H1 (cell line): Measurements from ENCODE around the gene KRTAP9-1. TPM values are rescaled to one million over a fixed set of nuclear protein-coding genes. Genes with fewer than 3 reads are reported as not detected.

Experiments
- CTCF ChIA-PET: fragments of 300-600 bp; sonication (Branson Sonifier 250); formaldehyde crosslinking; loops from one replicate; lab custom pipeline; 2021; ENCODE audit not compliant: partially characterized antibody; lab: Charles Lee
- POLR2A ChIA-PET: fragments of 300-600 bp; sonication (Branson Sonifier 250); formaldehyde crosslinking; loops from one replicate; lab custom pipeline; 2021; ENCODE audit warnings: inconsistent platforms; ENCODE audit not compliant: partially characterized antibody; lab: Charles Lee
- DNase-seq, 2 experiments: peaks; one replicate each; pipeline versions ENCODE4 v3.0.0 to v3.0.0-alpha.2; 2010 to 2022; ENCODE audit warnings: low spot score in 2 of 2, low read depth in 1 of 2, mixed read lengths in 1 of 2
- FAIRE-seq: peaks from 2 replicates; lab custom pipeline; 2011; peaks lifted over from hg19 to GRCh38; lab: Jason Lieb, UNC
- H2AFZ ChIP-seq: 2 replicates; pipeline ENCODE4 v1.8.1; 2012; ENCODE audit warnings: low read length, inconsistent platforms
- H2AK5ac ChIP-seq: 2 replicates; pipeline ENCODE4 v1.6.1; 2013; ENCODE audit warnings: low read depth, low read length
- H2BK120ac ChIP-seq: replicated peaks from 2 replicates; pipeline ENCODE3; 2013; ENCODE audit warnings: low read depth, low read length, inconsistent platforms
- H2BK12ac ChIP-seq: 2 replicates; pipeline ENCODE4 v1.6.1; 2013; ENCODE audit warnings: low read depth, low read length
- H2BK15ac ChIP-seq: 2 replicates; pipeline ENCODE4 v1.6.1; 2013; ENCODE audit warnings: low read length
- H2BK20ac ChIP-seq: 2 replicates; pipeline ENCODE4 v1.6.1; 2013; ENCODE audit warnings: low read length
- H2BK5ac ChIP-seq: 2 replicates; pipeline ENCODE4 v1.6.1; 2013; ENCODE audit warnings: low read depth, low read length
- H3K14ac ChIP-seq: 2 replicates; pipeline ENCODE4 v1.6.1; 2013; ENCODE audit warnings: inconsistent platforms; ENCODE audit not compliant: insufficient read length
- H3K18ac ChIP-seq: 2 replicates; pipeline ENCODE4 v1.6.1; 2013; ENCODE audit warnings: low read length; ENCODE audit errors: extremely low read depth
- H3K23ac ChIP-seq: 2 replicates; pipeline ENCODE4 v1.6.1; 2013; ENCODE audit warnings: inconsistent platforms; ENCODE audit not compliant: insufficient read length
- H3K23me2 ChIP-seq: 2 replicates; pipeline ENCODE4 v1.6.1; 2013; ENCODE audit warnings: low read depth, low read length
- H3K27ac ChIP-seq: 2 replicates; pipeline ENCODE4 v1.6.1; 2011; ENCODE audit warnings: low read depth, low read length, inconsistent platforms
- H3K27me3 ChIP-seq, 4 experiments: replicated peaks in 1 of 4; 1 replicate in 1 of 4; 2 replicates in 3 of 4; pipeline versions ENCODE4 v1.6.1 to v1.8.1; 2011 to 2013; ENCODE audit warnings: low read length in 3 of 4, mild to moderate bottlenecking in 3 of 4, inconsistent platforms in 2 of 4, mixed read lengths in 2 of 4, moderate library complexity in 1 of 4; ENCODE audit not compliant: control insufficient read depth in 3 of 4, insufficient read depth in 3 of 4; ENCODE audit errors: extremely low read depth in 1 of 4
- H3K36me3 ChIP-seq, 4 experiments: 2 replicates each; pipeline versions ENCODE4 v1.6.1 to v1.8.1; 2011 to 2013; ENCODE audit warnings: mild to moderate bottlenecking in 4 of 4, low read length in 3 of 4, moderate library complexity in 2 of 4, control low read depth in 1 of 4, inconsistent platforms in 1 of 4; ENCODE audit not compliant: insufficient read depth in 4 of 4, control insufficient read depth in 2 of 4
- H3K4ac ChIP-seq: replicated peaks from 2 replicates; pipeline ENCODE3; 2013; ENCODE audit warnings: low read length, low read depth, mixed read lengths, inconsistent platforms; ENCODE audit not compliant: insufficient read length
- H3K4me1 ChIP-seq, 4 experiments: replicated peaks in 1 of 4; 1 replicate in 1 of 4; 2 replicates in 3 of 4; pipeline versions ENCODE4 v1.6.1 to v1.8.1; 2011 to 2013; ENCODE audit warnings: low read length in 3 of 4, inconsistent platforms in 2 of 4, mixed read lengths in 1 of 4; ENCODE audit not compliant: insufficient read depth in 4 of 4, control insufficient read depth in 3 of 4
- H3K4me2 ChIP-seq, 2 experiments: 2 replicates each; pipeline versions ENCODE4 v1.6.1 to v1.8.1; 2011 to 2013; ENCODE audit warnings: low read depth in 2 of 2, low read length in 2 of 2, control low read depth in 1 of 2, inconsistent platforms in 1 of 2, mild to moderate bottlenecking in 1 of 2; ENCODE audit not compliant: insufficient read depth in 1 of 2
- H3K4me3 ChIP-seq, 4 experiments: fragments of 200-600, 300-600 bp in 1 of 4; sonication (generic), shearing (Covaris generic), sonication (Bioruptor Twin) in 1 of 4; 2 replicates each; pipeline versions ENCODE4 v1.5.1 to v1.8.1; 2011 to 2016; ENCODE audit warnings: low read length in 4 of 4, low read depth in 3 of 4, control low read depth in 2 of 4, inconsistent platforms in 2 of 4, mild to moderate bottlenecking in 2 of 4, mixed read lengths in 1 of 4, moderate library complexity in 1 of 4; ENCODE audit not compliant: insufficient read depth in 2 of 4; ENCODE audit errors: extremely low read depth in 1 of 4
- H3K56ac ChIP-seq: replicated peaks from 2 replicates; pipeline ENCODE3; 2013; ENCODE audit warnings: low read depth, mild to moderate bottlenecking, mixed read lengths, low read length, inconsistent platforms; ENCODE audit not compliant: insufficient read length
- H3K79me1 ChIP-seq: 2 replicates; pipeline ENCODE4 v1.6.1; 2013; ENCODE audit warnings: low read depth, low read length, control low read depth
- H3K79me2 ChIP-seq, 2 experiments: 2 replicates each; pipeline versions ENCODE4 v1.6.1 to v1.8.1; 2012 to 2013; ENCODE audit warnings: low read length in 2 of 2, mild to moderate bottlenecking in 2 of 2, inconsistent platforms in 1 of 2; ENCODE audit not compliant: insufficient read depth in 2 of 2, control insufficient read depth in 1 of 2
- H3K9ac ChIP-seq, 4 experiments: replicated peaks in 1 of 4; 1 replicate in 1 of 4; 2 replicates in 3 of 4; pipeline versions ENCODE4 v1.6.1 to v1.8.1; 2011 to 2013; ENCODE audit warnings: low read depth in 3 of 4, low read length in 3 of 4, control low read depth in 2 of 4, mild to moderate bottlenecking in 2 of 4, moderate library complexity in 2 of 4, inconsistent platforms in 1 of 4; ENCODE audit errors: extremely low read depth in 1 of 4
- H3K9me3 ChIP-seq, 2 experiments: 2 replicates each; pipeline versions ENCODE4 v1.6.1 to v1.8.1; 2012 to 2013; ENCODE audit warnings: mild to moderate bottlenecking in 2 of 2, moderate library complexity in 2 of 2, control low read depth in 1 of 2, inconsistent platforms in 1 of 2, low read depth in 1 of 2, low read length in 1 of 2, mixed read lengths in 1 of 2; ENCODE audit not compliant: insufficient read depth in 2 of 2
- H4K20me1 ChIP-seq, 2 experiments: replicated peaks in 1 of 2; 2 replicates each; pipeline versions ENCODE3 to v1.8.1; 2011 to 2013; ENCODE audit warnings: inconsistent platforms in 2 of 2, low read length in 2 of 2, mild to moderate bottlenecking in 1 of 2; ENCODE audit not compliant: insufficient read depth in 2 of 2, control insufficient read depth in 1 of 2
- H4K5ac ChIP-seq: 2 replicates; pipeline ENCODE4 v1.6.1; 2013; ENCODE audit warnings: low read length, low read depth, mixed read lengths, inconsistent platforms; ENCODE audit not compliant: insufficient read length
- H4K8ac ChIP-seq: 2 replicates; pipeline ENCODE4 v1.8.0; 2013; ENCODE audit warnings: mild to moderate bottlenecking, moderate library complexity, low read length, inconsistent platforms; ENCODE audit not compliant: insufficient read depth; ENCODE audit errors: extremely low read depth
- H4K91ac ChIP-seq: replicated peaks from 2 replicates; pipeline ENCODE3; 2013; ENCODE audit warnings: low read length, mixed read lengths, inconsistent platforms; ENCODE audit not compliant: insufficient read length
- ATF3 ChIP-seq: IDR thresholded peaks from 2 replicates; pipeline ENCODE4 v1.6.1; 2011; ENCODE audit warnings: low read depth, mild to moderate bottlenecking, low read length; ENCODE audit not compliant: insufficient read depth
- CREB1 ChIP-seq: IDR thresholded peaks from 2 replicates; pipeline ENCODE4 v1.6.1; 2012; ENCODE audit warnings: inconsistent platforms
- FOSL1 ChIP-seq: IDR thresholded peaks from 2 replicates; pipeline ENCODE4 v1.6.1; 2011; ENCODE audit warnings: mild to moderate bottlenecking, low read depth, low read length, moderate library complexity; ENCODE audit not compliant: insufficient read depth
- KDM4A ChIP-seq: IDR thresholded peaks from one replicate; pipeline ENCODE4 v1.7.1; 2012; ENCODE audit warnings: low read depth, mild to moderate bottlenecking, moderate library complexity, low read length, inconsistent platforms; ENCODE audit not compliant: severe bottlenecking
- RXRA ChIP-seq: IDR thresholded peaks from 2 replicates; pipeline ENCODE4 v1.6.1; 2011; ENCODE audit warnings: low read depth, mild to moderate bottlenecking, low read length, moderate library complexity; ENCODE audit not compliant: insufficient read depth
- WGBS, 2 experiments: shearing (Covaris generic) in 1 of 2; methylation state at CpG; one replicate each; pipeline versions ENCODE4 v1.1.6 to v1.1.7; 2013 to 2015; ENCODE audit warnings: low lambda C conversion rate in 2 of 2, mixed read lengths in 2 of 2, inconsistent platforms in 1 of 2, low coverage in 1 of 2, missing lambda C conversion rate in 1 of 2; ENCODE audit not compliant: insufficient replicate concordance in 2 of 2, insufficient coverage in 1 of 2, insufficient read length in 1 of 2; ENCODE audit errors: extremely low coverage in 1 of 2, missing lambda C conversion rate in 1 of 2; 5-methylcytosine and 5-hydroxymethylcytosine counted together
- polyA plus RNA-seq, 7 experiments: library from polyadenylated mRNA; depleted of rRNA in 3 of 7; stranded (reverse) in 5 of 7; unstranded in 2 of 7; fragments of >200 nt in 5 of 7; fragments of 200-250 nt in 2 of 7; gene quantifications; 1 replicate in 5 of 7; 2 replicates in 1 of 7; 4 replicates in 1 of 7; pipeline versions ENCODE4 v1.2.1 to v1.2.3, GENCODE V29; 2011 to 2013; ENCODE audit warnings: missing spikeins in 2 of 7, mixed read lengths in 2 of 7
- total RNA-seq: library from RNA; stranded (reverse); fragmentation: NEBNext Ultra II Directional; extraction: Animal tissue kit (Norgen Biotek cat#: 25700); gene quantifications from 2 replicates; pipeline ENCODE4 v1.2.1, GENCODE V29; 2021
- TF ChIP-seq, protein P1 (sequence below): IDR thresholded peaks from 2 replicates; pipeline ENCODE4 v1.6.1; 2012; ENCODE audit warnings: inconsistent platforms

KRTAP9-1 gene
- total and polyA plus RNA-seq, 2 of the 8 experiments (the other 6 are each of a cell fraction or from before 2014, with no cell fraction given) = not detected

DNA sequence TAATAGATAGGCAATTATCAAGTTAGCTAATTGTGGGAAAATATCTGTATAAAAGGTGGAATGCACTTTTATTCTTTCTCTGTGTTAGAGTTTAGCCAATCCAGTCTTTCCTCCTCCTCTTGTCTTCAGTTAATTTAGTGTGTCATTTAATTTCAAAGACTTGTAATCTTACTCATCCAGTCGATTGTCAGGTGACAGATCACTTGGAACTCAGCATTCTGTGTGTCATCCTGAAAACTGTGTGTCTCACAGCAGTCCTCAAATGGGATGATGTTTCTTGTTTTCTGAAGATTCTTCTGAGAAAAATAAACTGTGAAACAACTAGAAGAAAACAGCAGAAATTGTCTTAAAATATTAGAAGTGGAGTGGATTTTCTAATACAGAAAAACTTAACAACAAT lies 4.7 kb upstream of the KRTAP9-1 start:
- ChIA-PET POLR2A (no interaction called here), CTCF (interaction anchor here (0.8 kb wide), 1 partner anchor 180 kb away, joined by 3 read pairs; no protein-coding TSS in a partner anchor)
- Histone ChIP-seq H3K18ac (no peak overlapping the region), H3K23me2 (no peaks in the 10 kb centered on the region; the same call in 1 of the 2 replicates), H4K91ac (no peak overlapping the region), H4K5ac (no peak overlapping the region), H3K27ac (no peak overlapping the region), H3K79me2 (no peaks in the 10 kb centered on the region), H2AFZ (no peak overlapping the region), H3K4ac (no peak overlapping the region), H4K20me1 (no peaks in the 10 kb centered on the region), H2BK12ac (no peak overlapping the region), H3K9ac (no peak overlapping the region), H2AK5ac (no peak overlapping the region), H2BK15ac (no peak overlapping the region), H3K56ac (no peak overlapping the region), H3K23ac (no peak overlapping the region), H3K4me3 (no peak overlapping the region), H3K4me2 (no peak overlapping the region), H2BK5ac (no peak overlapping the region), H3K14ac (no peak overlapping the region), H3K36me3 (no peaks in the 10 kb centered on the region), H3K4me1 (no peaks in the 10 kb centered on the region; a peak in 2 of 7 replicates), H3K9me3 (no peaks in the 10 kb centered on the region), H2BK20ac (no peak overlapping the region), H4K8ac (no peak overlapping the region), H3K79me1 (no peaks in the 10 kb centered on the region), H2BK120ac (no peak overlapping the region), H3K27me3 (no peaks in the 10 kb centered on the region)
- no peak for FAIRE-seq
- 94% methylated on average over 1 of the region's 1 CpG; no CpG with 5 or more reads in 1 of the 2 experiments for WGBS, 2 experiments
- DNase-seq = no peak
- no peak for TF ChIP-seq ATF3
- TF ChIP-seq CREB1 = no peak
- TF ChIP-seq RXRA = no peak
- TF ChIP-seq, protein P1, sequence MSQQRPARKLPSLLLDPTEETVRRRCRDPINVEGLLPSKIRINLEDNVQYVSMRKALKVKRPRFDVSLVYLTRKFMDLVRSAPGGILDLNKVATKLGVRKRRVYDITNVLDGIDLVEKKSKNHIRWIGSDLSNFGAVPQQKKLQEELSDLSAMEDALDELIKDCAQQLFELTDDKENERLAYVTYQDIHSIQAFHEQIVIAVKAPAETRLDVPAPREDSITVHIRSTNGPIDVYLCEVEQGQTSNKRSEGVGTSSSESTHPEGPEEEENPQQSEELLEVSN = no peak
- no peak for TF ChIP-seq KDM4A
- no peak for TF ChIP-seq FOSL1
